Mammary epithelial cell (primary cell): ENCODE data around the gene BRSK1.

Experiments
- EZH2 ChIP-seq: IDR thresholded peaks from 2 replicates; pipeline ENCODE4 v1.6.1; 2012; ENCODE audit warnings: low read length, inconsistent platforms, borderline replicate concordance
- TF ChIP-seq, protein P1 (sequence below), 2 donors: IDR thresholded peaks in 1 of 2; conservative IDR thresholded peaks in 1 of 2; 2 replicates each; pipeline ENCODE4 v1.5.1; 2011 to 2012; ENCODE audit warnings: inconsistent platforms in 2 of 2, low read length in 2 of 2, mild to moderate bottlenecking in 2 of 2, control low read depth in 1 of 2, low read depth in 1 of 2; ENCODE audit not compliant: insufficient read depth in 1 of 2; ENCODE audit errors: extremely low read depth in 1 of 2

DNA sequence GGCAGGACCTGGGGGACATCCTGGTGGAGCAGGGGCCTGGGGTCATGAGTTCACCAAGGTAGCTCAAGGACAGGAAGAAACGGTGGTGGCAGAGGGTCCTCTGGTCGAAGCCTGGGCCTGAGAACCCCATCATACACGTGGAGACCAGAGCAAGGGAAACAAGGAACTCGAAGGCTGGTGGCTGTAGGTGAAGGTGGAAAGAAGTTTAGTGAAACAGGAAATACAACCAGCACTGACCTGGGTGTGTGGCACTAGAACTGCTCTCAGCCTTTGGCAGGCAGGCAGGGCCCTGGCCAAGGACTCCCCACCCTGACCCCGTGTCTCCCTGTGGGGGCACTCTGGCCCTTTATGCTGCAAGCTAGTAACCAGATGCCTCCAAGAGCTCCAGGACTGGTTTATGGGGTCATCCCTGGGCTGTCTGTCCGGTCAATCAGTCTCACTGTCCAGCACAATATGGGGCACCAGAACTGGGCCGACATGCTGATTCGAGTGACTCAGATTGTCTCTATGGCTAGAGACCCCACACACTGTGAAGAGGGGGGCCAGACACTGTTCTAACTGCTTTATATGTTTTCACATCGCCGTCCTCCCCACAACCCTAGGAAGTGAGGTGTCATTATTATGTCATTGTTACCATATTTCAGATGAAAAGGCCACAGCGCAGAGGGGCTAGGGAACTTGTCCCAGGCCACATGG is 67.0 kb downstream of the BRSK1 start:
- TF ChIP-seq, protein P1, sequence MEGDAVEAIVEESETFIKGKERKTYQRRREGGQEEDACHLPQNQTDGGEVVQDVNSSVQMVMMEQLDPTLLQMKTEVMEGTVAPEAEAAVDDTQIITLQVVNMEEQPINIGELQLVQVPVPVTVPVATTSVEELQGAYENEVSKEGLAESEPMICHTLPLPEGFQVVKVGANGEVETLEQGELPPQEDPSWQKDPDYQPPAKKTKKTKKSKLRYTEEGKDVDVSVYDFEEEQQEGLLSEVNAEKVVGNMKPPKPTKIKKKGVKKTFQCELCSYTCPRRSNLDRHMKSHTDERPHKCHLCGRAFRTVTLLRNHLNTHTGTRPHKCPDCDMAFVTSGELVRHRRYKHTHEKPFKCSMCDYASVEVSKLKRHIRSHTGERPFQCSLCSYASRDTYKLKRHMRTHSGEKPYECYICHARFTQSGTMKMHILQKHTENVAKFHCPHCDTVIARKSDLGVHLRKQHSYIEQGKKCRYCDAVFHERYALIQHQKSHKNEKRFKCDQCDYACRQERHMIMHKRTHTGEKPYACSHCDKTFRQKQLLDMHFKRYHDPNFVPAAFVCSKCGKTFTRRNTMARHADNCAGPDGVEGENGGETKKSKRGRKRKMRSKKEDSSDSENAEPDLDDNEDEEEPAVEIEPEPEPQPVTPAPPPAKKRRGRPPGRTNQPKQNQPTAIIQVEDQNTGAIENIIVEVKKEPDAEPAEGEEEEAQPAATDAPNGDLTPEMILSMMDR (conservative IDR thresholded peaks at IDR 0.05 in 1 of 2, IDR thresholded peaks at IDR 0.05 in 1 of 2; ENCODE audit: extremely low read depth in 1 of 2, insufficient read depth in 1 of 2, low read depth in 1 of 2, low read length in 2 of 2), result no peak
- no peak for TF ChIP-seq EZH2
